Kidney (tissue), 14 donors: Measurements from ENCODE around the gene HIPK2. TPM values are rescaled to one million over a fixed set of nuclear protein-coding genes. Genes with fewer than 3 reads are reported as not detected.

Experiments used
- DNase-seq, 5 donors: peaks; one replicate each; pipeline ENCODE4 v3.0.0-alpha.2; 2013 to 2020
- FAIRE-seq: peaks from 2 replicates; lab custom pipeline; 2012; peaks lifted over from hg19 to GRCh38; lab: Jason Lieb, UNC
- H3K27ac ChIP-seq, 2 donors: one replicate each; pipeline ENCODE4 v1.7.0; 2013; ENCODE audit warnings: low read depth in 2 of 2, low read length in 2 of 2, inconsistent platforms in 1 of 2
- H3K27me3 ChIP-seq: one replicate; pipeline ENCODE4 v1.7.1; 2013; ENCODE audit warnings: low read length, inconsistent platforms; ENCODE audit not compliant: control insufficient read depth, insufficient read depth
- H3K36me3 ChIP-seq, 3 donors: one replicate each; pipeline versions ENCODE4 v1.7.0 to v1.7.1; 2013; ENCODE audit warnings: low read length in 3 of 3, control low read depth in 1 of 3, inconsistent platforms in 1 of 3; ENCODE audit not compliant: insufficient read depth in 3 of 3, control insufficient read depth in 2 of 3
- H3K4me1 ChIP-seq, 3 donors: one replicate each; pipeline versions ENCODE4 v1.7.0 to v1.7.1; 2013; ENCODE audit warnings: low read length in 3 of 3, inconsistent platforms in 1 of 3, low read depth in 1 of 3; ENCODE audit not compliant: control insufficient read depth in 2 of 3, insufficient read depth in 2 of 3
- H3K4me3 ChIP-seq, 3 donors: one replicate each; pipeline versions ENCODE4 v1.7.0 to v1.8.1; 2013; ENCODE audit warnings: low read length in 3 of 3, control low read depth in 1 of 3, inconsistent platforms in 1 of 3
- H3K9ac ChIP-seq, 3 donors: one replicate each; pipeline versions ENCODE4 v1.7.0 to v1.7.1; 2013; ENCODE audit warnings: low read length in 3 of 3, control low read depth in 1 of 3, inconsistent platforms in 1 of 3
- H3K9me3 ChIP-seq, 3 donors: one replicate each; pipeline versions ENCODE4 v1.7.0 to v1.7.1; 2013; ENCODE audit warnings: low read length in 3 of 3, control low read depth in 1 of 3, inconsistent platforms in 1 of 3; ENCODE audit not compliant: control insufficient read depth in 2 of 3, insufficient read depth in 1 of 3
- CTCF ChIP-seq: IDR thresholded peaks from 3 replicates; pipeline ENCODE4 v1.5.1; 2012; ENCODE audit warnings: mild to moderate bottlenecking, moderate library complexity, borderline replicate concordance; ENCODE audit not compliant: insufficient read depth; ENCODE audit errors: extremely low read depth
- intact Hi-C: fragments of 100-400 bp; cut with DNase I; formaldehyde crosslinking; loops from one replicate; pipeline ENCODE4 v1.11.1; 2022
- polyA plus RNA-seq: library from polyadenylated mRNA; stranded (reverse); fragments of 350-450 nt; fragmentation: Illumina TruSeq; extraction: RNeasy Lipid Tissue Mini Kit (QIAGEN cat#74804); gene quantifications from one replicate; pipeline ENCODE4 v1.2.3, GENCODE V29; 2014; ENCODE audit warnings: low read depth, low replicate concordance; ENCODE audit not compliant: insufficient read depth
- total RNA-seq: library from RNA; stranded (reverse); fragmentation: NEBNext Ultra II Directional; extraction: Animal tissue kit (Norgen Biotek cat#: 25700); gene quantifications from one replicate; pipeline ENCODE4 v1.2.1, GENCODE V29; 2021
- donor health status: control.
- donor health status: control.
- donor health status: control.
- donor health status: control.
- donor health status: control.
- donor health status: DM: yes; HTN: yes; CAD: no.
- donor health status: Normal renal cell carcinoma (clear cell type).

HIPK2 gene
- total and polyA plus RNA-seq, 2 donors from 2014 or later, result 9.6 to 153 TPM

DNA sequence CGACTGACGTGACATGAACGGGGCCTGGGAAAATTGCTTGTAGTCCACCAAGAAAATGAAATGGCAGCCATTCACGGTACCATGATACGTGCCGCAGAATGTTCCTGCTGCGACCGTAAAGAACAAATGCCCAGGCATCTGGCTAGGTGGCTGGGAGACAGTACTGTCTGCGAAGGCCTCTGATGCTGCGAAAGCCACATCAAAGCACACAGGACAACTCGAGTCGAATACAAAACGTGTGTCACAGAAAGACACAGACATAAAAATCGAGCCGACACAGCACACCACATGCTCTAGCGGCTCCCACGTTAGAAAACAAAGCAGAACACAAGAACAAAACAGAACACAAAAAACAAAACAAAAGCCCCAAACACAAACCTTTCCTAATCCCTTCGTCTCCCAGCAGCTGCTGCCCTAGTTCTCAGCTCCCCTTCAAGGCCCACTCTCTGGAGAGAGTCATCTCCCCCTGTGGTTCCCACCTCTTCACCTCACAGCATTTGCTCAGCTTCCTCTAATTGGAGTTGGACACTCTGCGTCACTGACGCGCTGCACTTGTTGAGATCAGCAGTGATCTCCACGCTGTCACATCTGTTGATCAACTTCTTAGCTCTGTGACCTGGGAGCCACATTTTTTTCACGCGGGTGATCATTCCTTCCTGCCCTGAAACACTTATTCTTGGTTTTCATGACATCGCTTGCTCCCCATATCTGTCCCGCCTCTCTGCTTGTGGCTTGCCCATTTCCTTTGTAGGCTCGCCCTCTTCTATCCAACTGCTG, 142.1 kb downstream of the HIPK2 start:
- H3K27ac ChIP-seq, result no peak overlapping the region
- no peak overlapping the region for H3K4me3 ChIP-seq
- intact Hi-C loops, result no loop called here
- no peak for FAIRE-seq
- H3K36me3 ChIP-seq, result peaks cover 0 to 12% (median 7%) of the 10 kb centered on the region in 3 donors
- DNase-seq, result no peak
- H3K9ac ChIP-seq, result no peak overlapping the region
- no peaks in the 10 kb centered on the region for H3K27me3 ChIP-seq
- no peak for TF ChIP-seq CTCF
- no peaks in the 10 kb centered on the region for H3K9me3 ChIP-seq
- peaks cover 0 to 7% (median 5%) of the 10 kb centered on the region in 3 donors for H3K4me1 ChIP-seq

GRCh38 chr7:139634087-139634486, 143.7 kb downstream of the HIPK2 start:
- intact Hi-C loops, result no loop called here
- DNase-seq, result no peak
- no peak for TF ChIP-seq CTCF
- Histone ChIP-seq H3K27me3 (no peaks in the 10 kb centered on the region), H3K36me3 (peaks cover 2 to 17% (median 10%) of the 10 kb centered on the region in 3 donors), H3K9ac (no peak overlapping the region), H3K9me3 (no peaks in the 10 kb centered on the region), H3K4me1 (peaks cover 0 to 7% (median 5%) of the 10 kb centered on the region in 3 donors), H3K27ac (no peak overlapping the region), H3K4me3 (no peak overlapping the region)
- FAIRE-seq, result no peak

GRCh38 chr7:139631520-139632031, 146.2 kb downstream of the HIPK2 start:
- DNase-seq (no peak), FAIRE-seq (no peak)
- peaks cover 6 to 28% (median 28%) of the 10 kb centered on the region in 3 donors for H3K36me3 ChIP-seq
- H3K9ac ChIP-seq, result no peak overlapping the region
- H3K4me3 ChIP-seq, result no peak overlapping the region
- H3K27me3 ChIP-seq, result no peaks in the 10 kb centered on the region
- intact Hi-C loops, result no loop called here
- no peaks in the 10 kb centered on the region for H3K9me3 ChIP-seq
- H3K27ac ChIP-seq, result no peak overlapping the region
- no peaks in the 10 kb centered on the region for H3K4me1 ChIP-seq
- TF ChIP-seq CTCF, result no peak
